ENCODE data around the gene GNG13.
A peak's percentile ranks its signal among the peaks of the same experiment; 100 is the strongest.

The GNG13 gene

GRCh38 chr16:770411-770810 lies 30.1 kb downstream of the GNG13 start:
- Mint-ChIP-seq H3K36me3 (no peaks in the 10 kb centered on the region), H3K4me3 (no peak overlapping the region), H3K9me3 (no peaks in the 10 kb centered on the region), H3K27ac (no peak overlapping the region), H3K4me1 (no peaks in the 10 kb centered on the region)
- DNase-seq (ENCODE audit: low spot score in 2 of 2), result no peak
- no peak for ATAC-seq

GRCh38 chr16:769934-770333 lies 30.6 kb downstream of the GNG13 start:
- no peak overlapping the region for H3K27ac Mint-ChIP-seq
- H3K9me3 Mint-ChIP-seq, result no peaks in the 10 kb centered on the region
- ATAC-seq (no peak), DNase-seq (ENCODE audit: low spot score in 2 of 2) (no peak)
- no peaks in the 10 kb centered on the region for H3K4me1 Mint-ChIP-seq
- H3K36me3 Mint-ChIP-seq, result no peaks in the 10 kb centered on the region
- H3K4me3 Mint-ChIP-seq, result no peak overlapping the region

GRCh38 chr16:769184-769784 lies 31.2 kb downstream of the GNG13 start:
- ATAC-seq (no peak), DNase-seq (ENCODE audit: low spot score in 2 of 2) (no peak)
- Mint-ChIP-seq H3K4me1 (no peaks in the 10 kb centered on the region), H3K9me3 (no peaks in the 10 kb centered on the region), H3K27ac (no peak overlapping the region), H3K4me3 (no peak overlapping the region), H3K36me3 (no peaks in the 10 kb centered on the region)

- DNase-seq (ENCODE audit: low spot score in 2 of 2), result no peak
- Mint-ChIP-seq H3K4me3 (no peak overlapping the region), H3K27ac (no peak overlapping the region), H3K4me1 (no peaks in the 10 kb centered on the region), H3K36me3 (no peaks in the 10 kb centered on the region), H3K9me3 (no peaks in the 10 kb centered on the region)
- ATAC-seq, result no peak
Measured at GRCh38 chr16:768428-768827, 32.1 kb downstream of the GNG13 start.

- no peak overlapping the region for H3K4me3 Mint-ChIP-seq
- no peaks in the 10 kb centered on the region for H3K4me1 Mint-ChIP-seq
- no peaks in the 10 kb centered on the region for H3K36me3 Mint-ChIP-seq
- ATAC-seq, result no peak
- no peak for DNase-seq (ENCODE audit: low spot score in 2 of 2)
- no peak overlapping the region for H3K27ac Mint-ChIP-seq
- H3K9me3 Mint-ChIP-seq, result no peaks in the 10 kb centered on the region
Measured at GRCh38 chr16:767743-768235, 32.7 kb downstream of the GNG13 start.

GRCh38 chr16:766820-767640 lies 33.5 kb downstream of the GNG13 start:
- H3K36me3 Mint-ChIP-seq, result no peaks in the 10 kb centered on the region
- H3K4me3 Mint-ChIP-seq, result no peak overlapping the region
- DNase-seq (ENCODE audit: low spot score in 2 of 2) (no peak), ATAC-seq (no peak)
- no peaks in the 10 kb centered on the region for H3K4me1 Mint-ChIP-seq
- H3K9me3 Mint-ChIP-seq, result no peaks in the 10 kb centered on the region
- no peak overlapping the region for H3K27ac Mint-ChIP-seq

GRCh38 chr16:766008-766819 lies 34.3 kb downstream of the GNG13 start:
- Mint-ChIP-seq H3K36me3 (no peaks in the 10 kb centered on the region), H3K4me1 (no peaks in the 10 kb centered on the region), H3K4me3 (no peak overlapping the region), H3K27ac (no peak overlapping the region), H3K9me3 (no peaks in the 10 kb centered on the region)
- DNase-seq (ENCODE audit: low spot score in 2 of 2), result no peak
- ATAC-seq, result no peak

- DNase-seq (ENCODE audit: low spot score in 2 of 2), result no peak
Measured at GRCh38 chr16:765488-765865, 35.1 kb downstream of the GNG13 start.

GRCh38 chr16:764848-765487 lies 35.6 kb downstream of the GNG13 start:
- DNase-seq (ENCODE audit: low spot score in 2 of 2), result no peak
- H3K27ac Mint-ChIP-seq, result no peak overlapping the region

More at GRCh38 chr16:765488-765865, 35.1 kb downstream of the GNG13 start:
- no peaks in the 10 kb centered on the region for H3K4me1 Mint-ChIP-seq
- no peaks in the 10 kb centered on the region for H3K9me3 Mint-ChIP-seq
- H3K27ac Mint-ChIP-seq, result no peak overlapping the region
- no peak overlapping the region for H3K4me3 Mint-ChIP-seq
- no peaks in the 10 kb centered on the region for H3K36me3 Mint-ChIP-seq
- ATAC-seq, result no peak

GRCh38 chr16:764184-764750 lies 36.3 kb downstream of the GNG13 start:
- Mint-ChIP-seq H3K4me3 (no peak overlapping the region), H3K27ac (no peak overlapping the region), H3K9me3 (no peaks in the 10 kb centered on the region), H3K36me3 (no peaks in the 10 kb centered on the region), H3K4me1 (no peaks in the 10 kb centered on the region)
- DNase-seq (ENCODE audit: low spot score in 2 of 2), result no peak
- no peak for ATAC-seq

More at GRCh38 chr16:764848-765487, 35.6 kb downstream of the GNG13 start:
- Mint-ChIP-seq H3K4me3 (no peak overlapping the region), H3K9me3 (no peaks in the 10 kb centered on the region), H3K36me3 (no peaks in the 10 kb centered on the region), H3K4me1 (no peaks in the 10 kb centered on the region)
- no peak for ATAC-seq

- no peaks in the 10 kb centered on the region for H3K4me1 Mint-ChIP-seq
- ATAC-seq (no peak), DNase-seq (ENCODE audit: low spot score in 2 of 2) (no peak)
- H3K36me3 Mint-ChIP-seq, result no peaks in the 10 kb centered on the region
- H3K4me3 Mint-ChIP-seq, result no peak overlapping the region
- no peak overlapping the region for H3K27ac Mint-ChIP-seq
- H3K9me3 Mint-ChIP-seq, result no peaks in the 10 kb centered on the region
Measured at GRCh38 chr16:763369-764183, 37.0 kb downstream of the GNG13 start.

GRCh38 chr16:762595-763268 lies 37.8 kb downstream of the GNG13 start:
- H3K36me3 Mint-ChIP-seq, result no peaks in the 10 kb centered on the region
- no peak overlapping the region for H3K4me3 Mint-ChIP-seq
- no peak overlapping the region for H3K27ac Mint-ChIP-seq
- no peak for DNase-seq (ENCODE audit: low spot score in 2 of 2)
- no peaks in the 10 kb centered on the region for H3K9me3 Mint-ChIP-seq
- peak; percentile 4 for ATAC-seq
- no peaks in the 10 kb centered on the region for H3K4me1 Mint-ChIP-seq

GRCh38 chr16:761625-762513 lies 38.7 kb downstream of the GNG13 start:
- H3K9me3 Mint-ChIP-seq, result no peaks in the 10 kb centered on the region
- ATAC-seq (no peak), DNase-seq (ENCODE audit: low spot score in 2 of 2) (no peak)
- H3K4me1 Mint-ChIP-seq, result no peaks in the 10 kb centered on the region
- no peak overlapping the region for H3K27ac Mint-ChIP-seq
- no peaks in the 10 kb centered on the region for H3K36me3 Mint-ChIP-seq
- H3K4me3 Mint-ChIP-seq, result no peak overlapping the region
